SU-DHL-6 (cell line): Measurements from ENCODE around the gene CACNA1C.

Experiments used
- CTCF ChIP-seq: fragments of 200-600 bp; sonication (generic); IDR thresholded peaks from one replicate; pipeline ENCODE4 v1.5.1; 2017; ENCODE audit warnings: antibody characterized with exemption, mild to moderate bottlenecking, low read length, moderate library complexity; ENCODE audit not compliant: insufficient read depth, poor library complexity, severe bottlenecking
- EZH2phosphoT487 ChIP-seq: fragments of 200-600 bp; sonication (generic), shearing (Covaris generic); conservative IDR thresholded peaks from 2 replicates; pipeline ENCODE4 v1.6.1; 2018; ENCODE audit warnings: mild to moderate bottlenecking, antibody characterized with exemption, low read length, moderate library complexity, mixed read lengths

GRCh38 chr12:2636741-2637340 lies 584.1 kb downstream of the CACNA1C start:
- TF ChIP-seq CTCF: no peak
- TF ChIP-seq EZH2phosphoT487: no peak
